GM21576 (cell line): ENCODE data around the gene UGT1A8.

Experiments used
- ATAC-seq: cut with Tn5 transposase; IDR thresholded peaks from one replicate; pipeline ENCODE4 v1.9.1; 2021; ENCODE audit warnings: mild to moderate bottlenecking, moderate library complexity; ENCODE audit not compliant: unreplicated experiment

UGT1A8 gene

GRCh38 chr2:233816771-233817170 is 199.3 kb downstream of the UGT1A8 start:
- no peak for ATAC-seq

DNA sequence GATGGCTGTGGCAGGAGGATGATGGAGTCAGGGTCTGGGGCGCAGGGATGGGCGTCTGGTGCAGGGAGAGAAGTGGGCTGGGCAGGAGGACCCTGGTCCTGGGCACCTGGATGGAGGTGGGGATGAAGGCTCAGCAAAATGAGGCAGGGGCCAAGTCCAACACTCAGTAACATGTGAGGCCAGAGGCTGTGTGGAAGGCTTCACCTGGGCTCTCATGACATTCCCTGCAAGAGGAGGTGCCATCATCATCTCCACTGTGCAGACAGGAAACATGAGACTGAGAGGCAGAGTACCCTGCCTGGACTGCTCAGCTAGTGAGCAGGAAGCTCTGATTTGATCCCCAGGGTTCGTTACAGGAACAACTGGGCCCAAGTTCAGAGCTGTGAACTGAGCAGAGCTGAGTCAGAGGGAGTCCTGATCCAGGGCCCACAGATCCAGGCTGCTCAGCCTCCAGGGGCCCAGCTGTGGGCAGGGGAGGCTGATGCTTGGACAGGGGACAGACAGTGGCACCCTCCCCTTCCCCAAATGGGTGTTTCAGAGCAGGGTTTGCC is 200.0 kb downstream of the UGT1A8 start:
- no peak for ATAC-seq

DNA sequence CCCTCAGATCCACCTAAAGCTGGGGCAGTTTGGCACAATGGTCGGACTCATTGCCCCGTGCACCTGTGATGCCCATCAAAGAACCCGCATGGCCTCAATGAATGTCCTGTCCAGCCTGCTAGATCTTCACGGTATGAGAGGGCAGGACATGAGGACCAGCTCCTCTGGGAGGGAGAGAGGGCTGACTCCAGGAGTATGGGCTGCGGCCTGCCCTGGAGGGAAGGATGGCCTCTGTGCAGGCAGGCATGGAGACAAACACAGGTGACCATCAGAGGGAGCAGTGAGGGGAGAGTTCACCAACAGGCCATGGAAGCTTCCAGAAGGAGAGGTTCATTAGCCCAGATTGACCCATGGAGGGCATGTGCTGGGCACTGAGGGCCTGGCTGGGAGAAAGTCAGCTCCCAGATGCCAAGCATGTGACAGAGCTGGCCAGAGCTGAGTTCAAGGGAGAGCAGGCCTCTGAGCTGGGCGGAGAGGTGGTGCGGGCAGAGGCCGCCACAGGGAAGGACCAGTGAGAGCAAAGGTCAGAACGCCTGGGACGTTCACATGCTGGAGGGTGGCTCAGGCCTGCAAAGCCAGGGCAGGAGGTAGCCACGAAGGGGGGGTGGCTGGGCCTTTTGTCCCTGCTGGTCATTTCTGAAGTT is 200.7 kb downstream of the UGT1A8 start:
- ATAC-seq, result no peak

DNA sequence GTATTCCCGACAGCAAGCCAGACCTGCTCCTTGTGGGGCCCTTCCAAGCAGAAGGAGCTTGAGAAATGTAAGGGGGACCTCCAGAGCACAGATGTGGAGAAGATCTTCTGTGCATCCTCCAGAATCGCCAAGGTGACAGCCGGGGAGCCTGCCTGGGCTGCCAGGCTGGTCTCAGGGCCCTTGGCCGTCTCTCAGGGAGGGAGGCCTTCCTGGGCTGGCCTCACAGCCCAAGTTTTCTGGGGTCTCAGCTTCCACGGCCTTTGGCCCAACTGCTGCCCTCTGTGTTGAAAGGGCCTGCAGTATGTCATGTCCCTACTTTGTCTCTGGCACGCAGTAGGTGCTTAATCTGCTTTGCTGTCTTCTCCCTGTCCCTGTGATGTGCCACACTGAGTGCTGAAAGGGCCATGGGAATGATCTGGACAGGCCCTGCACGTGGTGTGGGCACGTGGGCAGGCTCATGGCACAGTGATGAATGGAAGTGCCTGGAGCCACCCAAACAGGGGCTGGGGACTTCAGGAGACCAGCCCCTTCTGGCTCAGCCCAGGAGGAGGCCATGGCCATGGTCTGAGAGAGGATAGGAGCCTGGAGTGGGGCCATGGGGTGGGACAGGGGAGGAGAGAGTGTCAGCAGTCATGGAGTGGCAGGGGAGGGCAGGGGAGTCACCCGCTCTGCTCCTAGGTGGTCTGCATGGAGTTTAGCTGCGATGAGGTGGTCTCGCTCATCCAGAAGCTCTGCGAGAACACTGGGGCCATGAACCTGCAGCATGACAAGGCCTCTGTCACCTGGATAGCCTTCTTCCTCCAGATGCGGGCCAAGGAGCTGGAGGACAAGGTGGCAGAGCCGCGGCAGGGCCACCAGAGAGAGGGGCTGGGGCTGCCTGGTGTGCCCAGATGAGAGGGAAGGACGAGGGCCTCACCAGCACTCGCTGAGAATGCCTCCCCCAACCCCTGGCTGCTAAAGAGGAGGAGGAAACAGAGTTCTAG is 201.5 kb downstream of the UGT1A8 start:
- ATAC-seq, result no peak

- ATAC-seq, result no peak
Observed at GRCh38 chr2:233819884-233820773, 202.7 kb downstream of the UGT1A8 start.

DNA sequence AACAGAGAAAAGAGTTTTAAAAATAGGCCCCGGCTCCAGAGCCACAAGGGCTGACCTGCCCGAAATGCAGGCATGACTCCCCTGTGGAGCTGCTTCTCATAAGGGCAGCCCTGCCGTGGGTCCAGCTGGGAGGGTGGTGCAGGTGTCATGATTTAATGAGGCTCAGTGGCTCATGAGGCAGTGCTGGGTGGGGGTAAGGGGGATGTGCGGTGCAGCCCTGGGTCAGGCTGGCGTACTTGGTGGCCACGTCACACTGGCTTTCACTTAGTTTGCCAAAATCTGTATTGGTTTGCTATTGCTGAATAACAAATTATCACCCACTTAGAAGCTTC is 203.3 kb downstream of the UGT1A8 start:
- no peak for ATAC-seq

- no peak for ATAC-seq
Observed at GRCh38 chr2:233821196-233821595, 203.8 kb downstream of the UGT1A8 start.

DNA sequence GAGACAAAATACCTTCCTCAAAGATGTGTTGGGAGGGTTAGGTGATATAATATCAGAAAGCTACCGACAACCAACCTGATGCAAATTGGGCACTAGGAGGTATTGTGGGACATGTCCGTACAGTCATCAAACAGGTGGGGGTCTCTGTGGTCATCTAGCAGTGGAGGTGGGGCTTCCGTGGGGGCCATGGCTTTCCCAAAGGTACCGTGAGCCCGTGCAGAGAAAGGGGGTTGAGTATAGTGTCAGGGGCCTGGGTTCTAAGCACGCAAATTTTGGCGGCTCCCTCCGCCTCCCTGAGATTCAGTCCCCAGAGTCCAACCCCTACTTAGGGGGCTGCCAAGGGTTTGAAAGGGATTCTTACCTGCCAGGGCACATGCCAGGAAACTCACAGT is 204.3 kb downstream of the UGT1A8 start:
- ATAC-seq, result no peak

- ATAC-seq, result no peak
Observed at GRCh38 chr2:233822101-233822771, 204.8 kb downstream of the UGT1A8 start.
